ENCODE data around the gene SLC25A12. TPM values are rescaled to one million over a fixed set of nuclear protein-coding genes. Genes with fewer than 3 reads are reported as not detected.
"Not testable (repeated sequence)": the region's sequence is repeated elsewhere in the genome, so short reads cannot be mapped to it uniquely, and the experiment has no call there.

Gene SLC25A12
- total RNA-seq, 1 donor from 2014 or later, result 27.4 TPM

DNA sequence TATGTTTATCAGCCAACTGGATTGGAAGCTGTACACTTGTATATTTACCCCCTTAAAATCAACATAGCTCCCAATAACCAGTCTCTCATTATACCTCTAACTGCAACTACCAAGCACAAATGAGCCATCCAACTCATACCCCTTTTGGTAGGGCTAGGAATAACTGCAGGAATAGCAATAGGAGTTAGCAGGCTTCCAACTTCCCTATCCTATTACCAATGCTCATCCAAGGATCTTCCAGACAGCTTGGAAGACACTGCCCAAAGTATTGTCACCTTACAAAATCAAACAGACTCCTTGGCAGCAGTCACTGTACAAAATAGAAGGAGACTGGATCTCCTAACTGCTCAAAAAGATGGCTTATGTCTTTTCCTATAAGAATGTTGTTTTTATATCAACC, 61.6 kb downstream of the SLC25A12 start:
- intact Hi-C loops (cut with micrococcal nuclease), result no loop called here

DNA sequence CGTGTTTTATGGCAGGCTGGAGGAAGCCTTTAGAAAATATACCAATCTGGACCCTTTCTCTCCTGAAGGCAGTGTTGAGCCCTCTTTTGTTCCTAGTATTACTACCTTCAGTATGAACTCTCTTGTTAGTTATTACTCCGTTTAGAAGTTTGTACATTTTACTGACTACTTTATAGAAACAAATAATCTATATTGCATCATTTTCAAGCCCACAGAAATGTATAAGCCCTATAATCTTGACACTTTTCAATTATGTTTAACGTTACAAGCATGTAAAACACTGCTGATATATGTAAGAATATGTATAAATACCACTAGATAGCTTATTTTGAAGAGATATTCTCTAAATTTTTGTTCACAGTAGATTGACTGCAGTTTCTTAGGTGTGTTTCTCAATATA, 64.0 kb downstream of the SLC25A12 start:
- intact Hi-C loops (cut with micrococcal nuclease), result no loop called here

- intact Hi-C loops (cut with micrococcal nuclease), result no loop called here
Measured at GRCh38 chr2:171824086-171824485, 70.0 kb downstream of the SLC25A12 start.

DNA sequence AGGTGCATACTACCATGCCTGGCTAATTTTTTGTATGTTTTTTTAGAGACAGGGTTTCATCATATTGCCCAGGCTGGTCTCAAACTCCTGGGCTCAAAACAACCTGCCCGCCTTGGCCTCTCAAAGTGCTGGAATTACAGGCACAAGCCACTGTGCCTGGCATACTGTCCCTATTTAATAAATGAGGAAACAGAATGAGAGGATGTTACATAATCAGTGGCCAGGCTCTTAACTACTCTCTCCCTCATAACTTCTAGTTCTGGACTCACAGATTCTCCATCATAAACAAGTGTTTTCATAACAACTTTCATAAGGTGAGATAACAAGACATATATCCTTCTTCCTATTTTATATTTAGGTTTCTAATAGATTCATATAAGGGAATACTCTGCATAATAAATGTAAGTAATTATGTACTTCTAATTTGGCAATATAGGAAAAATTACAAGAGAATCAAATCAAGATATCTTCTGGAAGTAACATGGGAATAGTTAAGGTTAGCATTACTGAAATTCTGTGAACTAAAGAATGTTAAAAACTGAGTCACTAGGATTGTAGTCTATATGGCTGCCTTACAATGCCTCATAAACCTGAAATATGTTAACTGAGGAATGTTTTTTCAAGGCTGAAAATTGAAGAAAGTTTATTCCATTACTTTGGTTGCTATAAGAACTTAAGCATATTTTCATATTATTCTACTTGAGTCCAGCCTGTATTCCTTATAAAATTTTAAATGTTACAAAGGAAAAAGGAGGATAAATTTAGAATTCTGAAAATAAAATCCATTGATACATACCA, 71.3 kb downstream of the SLC25A12 start:
- intact Hi-C loops (cut with micrococcal nuclease), result no loop called here

DNA sequence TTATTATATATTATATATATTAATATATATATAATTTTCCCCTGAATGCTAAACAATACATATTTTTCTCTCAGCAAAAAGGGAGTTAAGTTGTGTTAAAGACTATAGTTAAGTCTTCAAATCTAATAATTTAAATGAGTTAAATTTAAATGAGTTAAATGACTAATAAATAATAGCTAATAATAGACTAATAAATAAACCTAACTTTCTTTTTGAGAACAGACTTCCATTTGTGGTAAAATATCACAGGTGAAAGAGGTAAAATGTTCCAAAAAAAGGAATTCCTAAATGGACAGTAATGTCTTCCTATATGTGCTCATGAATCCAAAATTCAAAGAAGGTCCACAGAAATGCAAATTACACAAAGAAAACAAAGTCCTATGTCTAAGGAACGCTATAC, 74.6 kb downstream of the SLC25A12 start:
- intact Hi-C loops (cut with micrococcal nuclease), result loop anchor here (10.0 kb wide), 1 partner anchor 645 kb away; no protein-coding TSS in a partner anchor

GRCh38 chr2:171814883-171815282, 79.2 kb downstream of the SLC25A12 start:
- intact Hi-C loops (cut with micrococcal nuclease), result loop anchor here (10.0 kb wide), 1 partner anchor 650 kb away; no protein-coding TSS in a partner anchor

GRCh38 chr2:171814174-171814573, 79.9 kb downstream of the SLC25A12 start:
- intact Hi-C loops (cut with micrococcal nuclease), result loop anchor here (10.0 kb wide), 1 partner anchor 651 kb away; no protein-coding TSS in a partner anchor

DNA sequence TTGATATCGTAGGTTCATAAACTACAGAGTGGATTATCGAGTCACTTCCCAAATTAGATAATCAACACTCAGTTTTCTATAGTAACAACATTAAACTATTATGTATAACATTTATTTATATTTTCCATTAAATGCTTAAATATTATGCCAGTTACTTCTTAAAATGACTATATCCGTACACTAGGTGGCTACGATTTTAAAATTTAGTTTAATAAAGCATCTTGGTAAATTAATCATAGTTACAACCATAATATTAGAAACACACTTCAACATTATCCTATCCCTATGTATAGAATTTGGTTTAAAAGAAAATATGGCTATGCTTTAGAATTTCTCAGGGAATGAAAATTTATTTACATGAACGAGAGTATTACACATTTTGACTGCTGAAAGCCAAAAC, 80.3 kb downstream of the SLC25A12 start:
- intact Hi-C loops (cut with micrococcal nuclease), result loop anchor here (10.0 kb wide), 1 partner anchor 651 kb away; no protein-coding TSS in a partner anchor

DNA sequence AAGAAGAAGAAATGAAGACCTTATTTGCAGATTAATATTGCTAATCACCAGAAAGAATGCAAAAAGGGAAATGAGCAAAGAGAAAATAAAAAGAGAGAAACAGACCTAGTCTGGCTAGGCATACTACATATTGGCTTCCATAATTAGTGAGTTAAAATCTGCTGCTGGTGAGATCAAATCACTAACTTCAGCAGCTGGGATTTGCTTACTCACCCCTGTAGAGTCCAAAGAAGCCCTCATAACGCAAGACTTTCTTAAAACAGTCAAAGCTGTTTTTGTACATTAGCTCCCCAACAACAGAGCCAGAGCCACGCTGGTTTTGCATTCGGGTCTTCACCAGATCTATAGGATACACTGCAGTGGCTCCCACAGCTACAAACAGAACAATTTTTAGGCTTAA, 80.9 kb downstream of the SLC25A12 start:
- intact Hi-C loops (cut with micrococcal nuclease), result loop anchor here (10.0 kb wide), 1 partner anchor 652 kb away; no protein-coding TSS in a partner anchor

GRCh38 chr2:171811245-171811628, 82.8 kb downstream of the SLC25A12 start:
- intact Hi-C loops (cut with micrococcal nuclease), result loop anchor here (1.0 to 10.0 kb wide), 3 partner anchors 292 to 654 kb away; partner anchors contain the start of gene DLX2

DNA sequence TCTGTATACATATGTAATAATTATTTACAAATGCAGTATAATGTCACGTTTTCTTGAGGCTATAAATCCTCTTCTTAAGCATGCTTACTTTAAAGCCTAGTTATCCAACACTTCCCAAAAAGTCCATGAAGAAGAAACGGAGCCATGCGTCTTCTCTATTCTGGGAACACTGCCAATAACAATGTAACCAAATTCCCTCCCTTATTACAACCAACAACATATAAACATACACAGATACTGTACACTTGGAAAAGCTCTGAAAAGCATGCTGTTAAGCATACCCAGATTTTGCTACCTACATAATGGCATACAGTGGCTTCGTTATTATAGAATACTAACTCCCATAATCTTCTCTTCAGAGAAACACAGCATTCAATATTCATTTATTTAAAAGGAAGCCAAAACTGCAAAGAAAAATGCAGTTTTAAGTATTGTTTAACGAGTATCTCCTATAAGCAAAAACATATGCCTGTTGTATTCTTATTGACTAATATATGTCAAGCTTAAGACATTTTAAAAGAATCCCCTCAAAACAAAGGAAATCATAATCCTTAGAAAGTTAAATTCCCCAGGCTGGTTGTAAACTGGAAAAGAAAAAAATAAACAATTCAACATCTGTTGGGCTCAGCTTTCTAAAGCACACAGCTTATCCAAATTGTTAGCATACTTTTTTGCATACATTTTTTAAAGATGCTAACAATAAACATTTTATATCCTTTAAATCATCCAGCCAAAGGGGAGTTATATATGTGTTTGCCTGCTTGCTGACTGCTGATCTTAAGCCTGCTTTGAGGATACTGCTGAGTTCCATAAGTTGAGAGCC, 83.4 kb downstream of the SLC25A12 start:
- intact Hi-C loops (cut with micrococcal nuclease), result loop anchor here (1.0 to 10.0 kb wide), 3 partner anchors 292 to 654 kb away; partner anchors contain the start of gene DLX2

DNA sequence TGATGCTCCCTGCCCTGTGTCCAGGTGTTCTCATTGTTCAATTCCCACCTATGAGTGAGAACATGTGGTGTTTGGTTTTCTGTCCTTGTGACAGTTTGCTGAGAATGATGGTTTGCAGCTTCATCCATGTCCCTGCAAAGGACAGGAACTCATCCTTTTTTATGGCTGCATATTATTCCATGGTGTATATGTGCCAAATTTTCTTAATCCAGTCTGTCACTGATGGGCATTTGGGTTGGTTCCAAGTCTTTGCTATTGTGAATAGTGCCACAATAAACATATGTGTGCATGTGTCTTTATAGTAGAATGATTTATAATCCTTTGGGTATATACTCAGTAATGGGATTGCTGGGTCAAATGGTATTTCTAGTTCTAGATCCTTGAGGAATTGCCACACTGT, 85.2 kb downstream of the SLC25A12 start:
- intact Hi-C loops (cut with micrococcal nuclease), result not testable (repeated sequence)

- intact Hi-C loops (cut with micrococcal nuclease), result no loop called here
Measured at GRCh38 chr2:171807831-171808393, 86.1 kb downstream of the SLC25A12 start.

DNA sequence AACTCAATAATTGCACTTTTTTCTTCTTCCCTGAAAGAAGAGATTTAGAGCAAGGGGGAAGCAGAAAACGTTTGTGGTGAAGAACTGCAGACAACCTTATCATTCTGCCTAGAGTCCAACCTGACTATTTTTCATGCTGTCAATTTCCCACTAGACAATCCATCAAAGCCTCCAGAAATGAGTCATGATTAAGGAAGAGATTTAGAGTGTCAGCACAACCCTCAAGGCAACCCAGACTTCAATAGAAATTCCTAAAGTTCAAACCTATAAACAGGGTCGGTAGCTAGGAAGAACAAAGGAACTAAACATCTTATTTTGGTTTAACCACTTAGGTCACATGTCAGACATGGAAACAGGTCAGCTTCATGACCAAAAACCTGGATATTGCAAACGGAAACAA, 86.9 kb downstream of the SLC25A12 start:
- intact Hi-C loops (cut with micrococcal nuclease), result no loop called here

DNA sequence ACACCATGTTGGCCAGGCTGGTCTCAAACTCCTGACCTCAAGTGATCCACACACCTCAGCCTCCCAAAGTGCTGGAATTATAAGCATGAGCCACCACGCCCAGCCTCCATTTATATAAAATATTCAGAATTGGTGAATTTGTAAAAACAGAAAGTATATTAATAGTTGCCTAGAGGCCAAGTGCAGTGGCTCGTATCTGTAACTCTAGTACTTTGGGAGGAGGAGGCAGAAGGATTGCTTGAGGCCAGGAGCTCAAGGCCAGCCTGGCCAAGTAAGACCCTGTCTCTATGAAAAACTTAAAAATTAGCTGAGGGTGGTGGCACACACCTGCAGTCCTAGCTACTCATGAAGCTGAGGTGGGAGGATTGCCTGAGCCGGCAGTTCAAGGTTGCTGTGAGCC, 89.6 kb downstream of the SLC25A12 start:
- intact Hi-C loops (cut with micrococcal nuclease), result no loop called here

- intact Hi-C loops (cut with micrococcal nuclease), result no loop called here
Measured at GRCh38 chr2:171803757-171804156, 90.3 kb downstream of the SLC25A12 start.

GRCh38 chr2:171800639-171801038, 93.4 kb downstream of the SLC25A12 start:
- intact Hi-C loops (cut with micrococcal nuclease), result no loop called here

DNA sequence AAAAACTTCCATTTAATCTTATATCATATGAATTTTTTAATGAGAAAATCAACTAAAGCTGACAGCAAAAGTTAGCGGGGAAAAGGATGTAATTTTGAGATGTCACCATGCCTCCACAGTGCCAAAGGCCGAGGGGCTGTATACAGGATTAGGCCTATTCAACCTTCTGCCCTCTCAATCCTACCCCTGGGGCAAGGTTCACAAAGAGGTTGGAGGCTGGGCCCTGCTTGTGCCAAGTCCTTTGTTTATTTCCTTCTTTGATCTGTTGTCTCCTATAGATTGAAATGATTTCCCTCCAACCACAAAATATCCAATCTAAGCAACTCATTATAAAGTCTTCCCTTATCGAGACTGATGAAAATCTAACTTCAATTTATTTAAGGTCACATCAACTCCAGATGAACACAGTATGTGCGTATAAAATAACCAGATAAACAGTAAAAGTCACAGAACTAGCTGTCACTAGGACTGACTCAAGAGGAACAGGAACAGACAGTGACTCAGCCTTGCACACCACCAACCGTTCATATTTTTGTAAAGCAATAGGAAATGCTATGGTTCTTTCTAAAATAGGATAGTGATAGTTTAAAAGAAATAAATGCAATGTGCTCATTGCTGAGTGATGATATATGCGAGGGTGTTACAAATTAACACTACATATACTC, 95.8 kb downstream of the SLC25A12 start:
- intact Hi-C loops (cut with micrococcal nuclease), result no loop called here

DNA sequence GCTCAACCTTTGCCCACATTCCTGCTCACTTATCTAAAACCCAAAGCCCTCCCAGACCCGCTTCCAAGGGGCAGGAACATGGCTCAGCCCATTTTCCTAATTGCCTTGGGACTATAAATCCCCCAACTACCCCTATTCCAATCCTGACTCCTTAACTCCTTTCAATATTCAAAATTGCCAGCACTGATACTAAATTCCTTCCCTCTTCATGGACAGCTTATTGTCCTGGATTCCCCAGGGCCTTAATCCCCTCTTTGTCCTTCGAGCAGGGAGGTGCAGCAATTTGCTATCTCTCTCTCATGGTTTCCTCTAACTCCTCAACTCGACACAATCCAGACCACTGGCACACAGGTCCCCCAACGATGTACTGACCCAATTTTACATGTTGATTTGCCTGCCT, 99.1 kb downstream of the SLC25A12 start:
- intact Hi-C loops (cut with micrococcal nuclease), result no loop called here

GRCh38 chr2:171793691-171794678, 100.1 kb downstream of the SLC25A12 start:
- intact Hi-C loops (cut with micrococcal nuclease), result no loop called here

All from T-helper 2 cell treated with Interferon-gamma antibody and Interleukin-4, amounts not matched to agents 100 ng/mL and 5 ng/mL, for 36 hours (primary cell).